AG04449 (cell line): ENCODE data around the gene SCGB2B2.
"Not testable (repeated sequence)": the region's sequence is repeated elsewhere in the genome, so short reads cannot be mapped to it uniquely, and the experiment has no call there.

ENCODE experiments used
- CTCF ChIA-PET: fragments of 350-600 bp; formaldehyde crosslinking; extraction: SDS; loops from one replicate; lab custom pipeline; 2021; ENCODE audit warnings: antibody characterized with exemption; lab: Yijun Ruan, JAX
- POLR2A ChIA-PET: fragments of 400-600, 350-600 bp; formaldehyde crosslinking; extraction: SDS; loops from one replicate; lab custom pipeline; 2020; ENCODE audit warnings: antibody characterized with exemption, inconsistent platforms; lab: Yijun Ruan, JAX
- DNase-seq: peaks from one replicate; pipeline ENCODE4 v3.0.0-alpha.2; 2010; ENCODE audit warnings: low read depth, low spot score
- H3K4me3 ChIP-seq: 2 replicates; pipeline ENCODE4 v1.5.1; 2011; ENCODE audit warnings: low read depth, mild to moderate bottlenecking, control low read depth, low read length
- TF ChIP-seq, protein P1 (sequence below): IDR thresholded peaks from one replicate; pipeline ENCODE4 v1.5.1; 2011; ENCODE audit warnings: mild to moderate bottlenecking, moderate library complexity, low read length, control low read depth, inconsistent platforms; ENCODE audit not compliant: insufficient read depth; ENCODE audit errors: missing control alignments

Gene SCGB2B2

DNA sequence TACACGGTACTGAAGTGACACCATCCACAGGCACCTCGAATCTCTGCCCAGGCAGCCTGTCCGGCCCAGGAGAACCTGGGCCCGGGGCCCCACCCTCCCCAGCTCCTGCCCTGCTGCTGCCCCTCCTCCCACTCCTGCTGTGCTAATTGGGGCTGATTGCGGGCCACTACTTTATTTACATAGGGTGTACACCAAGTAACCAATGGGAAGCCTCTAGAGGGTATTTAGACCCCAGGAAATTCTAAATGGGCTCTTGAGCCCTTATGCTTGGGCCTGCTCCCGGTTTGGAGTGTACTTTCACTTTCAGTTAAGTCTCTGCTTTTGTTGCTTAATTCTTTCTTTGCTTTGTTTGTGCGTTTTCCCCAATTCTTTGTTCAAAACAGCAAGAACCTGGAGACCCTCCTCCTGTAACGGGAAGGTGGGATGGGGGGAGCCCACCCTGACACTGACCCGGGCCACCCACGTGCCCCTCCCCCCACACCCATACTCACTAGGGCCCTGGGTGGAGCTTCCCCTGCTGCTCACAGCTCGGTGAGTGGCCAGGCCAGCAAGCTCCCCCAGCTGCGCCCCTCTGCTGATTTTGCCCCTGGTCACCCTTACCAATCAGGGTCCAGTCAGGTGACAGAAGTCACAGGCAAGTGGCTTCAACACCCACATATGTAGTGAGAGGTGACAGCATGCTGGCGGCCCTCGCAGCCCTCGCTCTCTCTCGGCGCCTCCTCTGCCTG is 9.4 kb downstream of the SCGB2B2 start:
- no peak for DNase-seq
- CTCF ChIA-PET = no interaction called here

DNA sequence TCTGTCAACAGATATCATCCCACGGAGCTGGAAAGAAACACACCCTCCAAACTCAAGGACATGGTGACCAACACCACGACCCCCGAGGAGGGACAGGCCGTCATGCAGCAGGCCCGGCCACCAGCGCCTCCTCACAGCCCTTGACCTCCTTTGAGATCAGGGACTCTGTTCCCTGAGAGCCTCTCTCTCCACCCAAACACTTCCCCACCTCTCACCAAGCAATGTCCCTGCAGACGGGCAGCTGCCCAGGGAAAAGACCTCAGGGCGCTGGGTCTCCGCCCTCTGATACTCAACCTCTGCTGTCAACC is 10.0 kb downstream of the SCGB2B2 start:
- no peak overlapping the region for H3K4me3 ChIP-seq
- TF ChIP-seq, protein P1, sequence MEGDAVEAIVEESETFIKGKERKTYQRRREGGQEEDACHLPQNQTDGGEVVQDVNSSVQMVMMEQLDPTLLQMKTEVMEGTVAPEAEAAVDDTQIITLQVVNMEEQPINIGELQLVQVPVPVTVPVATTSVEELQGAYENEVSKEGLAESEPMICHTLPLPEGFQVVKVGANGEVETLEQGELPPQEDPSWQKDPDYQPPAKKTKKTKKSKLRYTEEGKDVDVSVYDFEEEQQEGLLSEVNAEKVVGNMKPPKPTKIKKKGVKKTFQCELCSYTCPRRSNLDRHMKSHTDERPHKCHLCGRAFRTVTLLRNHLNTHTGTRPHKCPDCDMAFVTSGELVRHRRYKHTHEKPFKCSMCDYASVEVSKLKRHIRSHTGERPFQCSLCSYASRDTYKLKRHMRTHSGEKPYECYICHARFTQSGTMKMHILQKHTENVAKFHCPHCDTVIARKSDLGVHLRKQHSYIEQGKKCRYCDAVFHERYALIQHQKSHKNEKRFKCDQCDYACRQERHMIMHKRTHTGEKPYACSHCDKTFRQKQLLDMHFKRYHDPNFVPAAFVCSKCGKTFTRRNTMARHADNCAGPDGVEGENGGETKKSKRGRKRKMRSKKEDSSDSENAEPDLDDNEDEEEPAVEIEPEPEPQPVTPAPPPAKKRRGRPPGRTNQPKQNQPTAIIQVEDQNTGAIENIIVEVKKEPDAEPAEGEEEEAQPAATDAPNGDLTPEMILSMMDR = no peak
- ChIA-PET POLR2A (no interaction called here), CTCF (no interaction called here)
- DNase-seq = no peak

More for the DNA sequence above, 9.4 kb downstream of the SCGB2B2 start:
- TF ChIP-seq, protein P1 = no peak
- POLR2A ChIA-PET = no interaction called here
- H3K4me3 ChIP-seq = peak overlapping the region; percentile 36

DNA sequence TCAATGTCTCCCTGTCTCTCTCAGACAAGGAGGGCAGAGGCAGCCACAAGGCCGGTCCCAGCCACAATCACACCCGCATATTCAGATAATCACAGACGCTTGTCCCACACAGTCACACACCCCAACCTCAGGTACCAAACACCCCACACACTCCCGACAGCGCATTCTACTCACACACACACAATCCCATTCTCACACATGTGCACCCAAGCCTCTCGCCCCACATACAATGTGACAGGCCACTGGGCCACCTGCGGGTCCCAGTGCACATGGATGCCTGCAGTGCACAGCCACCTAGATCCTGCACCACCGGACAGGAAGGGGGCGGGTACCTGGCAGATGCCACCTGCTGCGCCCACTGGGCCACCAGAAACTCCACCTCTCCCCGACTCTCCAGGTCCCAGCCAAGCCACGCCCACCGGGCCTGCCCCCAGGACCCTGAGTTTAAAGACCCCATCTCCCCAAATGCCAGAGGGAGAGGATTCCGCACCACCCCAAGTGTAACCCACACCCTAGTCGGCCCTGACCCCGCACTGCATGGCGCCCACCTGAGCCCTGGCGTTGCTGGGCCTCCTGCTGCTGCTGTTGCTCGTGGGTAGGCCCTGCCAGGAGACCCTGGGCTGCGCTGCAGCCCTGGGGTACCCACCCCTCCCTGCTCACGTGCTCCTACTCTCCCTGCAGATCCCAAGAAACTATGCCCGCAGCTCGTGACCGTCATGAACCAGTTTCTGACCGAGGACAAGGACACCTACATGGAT is 10.6 kb downstream of the SCGB2B2 start:
- TF ChIP-seq, protein P1 = no peak
- ChIA-PET POLR2A (no interaction called here), CTCF (no interaction called here)
- no peak overlapping the region for H3K4me3 ChIP-seq
- DNase-seq = no peak

DNA sequence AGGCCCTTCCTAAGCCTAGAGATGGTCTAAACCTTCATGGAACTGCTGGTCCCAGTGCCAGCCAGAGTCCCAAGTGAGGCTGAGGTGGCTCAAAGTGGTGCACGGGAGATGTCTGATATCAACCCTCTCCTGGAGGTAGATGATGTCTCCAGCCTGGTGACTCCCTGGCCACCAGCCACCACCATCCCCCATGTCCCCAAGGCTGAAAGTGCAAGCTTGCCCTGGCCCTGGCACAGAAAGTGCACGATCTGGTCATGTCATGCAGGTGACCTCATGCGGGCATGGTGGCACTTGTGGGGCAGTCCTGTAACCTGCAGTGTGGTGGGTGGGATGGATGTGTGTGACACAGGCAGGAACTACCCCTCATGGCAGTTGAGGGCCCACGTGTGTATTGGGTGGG is 11.7 kb downstream of the SCGB2B2 start:
- DNase-seq, CTCF ChIA-PET, POLR2A ChIA-PET, H3K4me3 ChIP-seq: not testable (repeated sequence)

DNA sequence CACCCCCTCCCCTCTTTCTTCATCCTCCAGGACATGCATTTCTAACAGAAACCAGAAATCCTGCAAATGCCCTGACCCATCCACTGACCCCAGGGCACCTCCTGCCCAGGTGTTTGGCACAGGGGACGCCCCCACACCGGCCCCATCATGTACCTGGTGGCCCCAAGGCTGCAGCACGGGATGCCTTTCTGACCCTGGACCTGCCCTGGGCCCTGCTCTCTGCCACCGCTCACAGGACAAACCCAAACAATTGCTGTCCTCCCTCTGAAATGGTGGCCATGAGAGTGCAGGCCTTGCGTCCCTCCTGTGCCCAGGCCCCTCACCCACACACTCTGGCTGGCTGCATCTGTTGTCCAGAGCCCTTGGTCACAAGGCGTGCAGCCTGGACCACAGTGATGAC is 12.1 kb downstream of the SCGB2B2 start:
- TF ChIP-seq, protein P1 = no peak
- CTCF ChIA-PET = no interaction called here
- no peak for DNase-seq

DNA sequence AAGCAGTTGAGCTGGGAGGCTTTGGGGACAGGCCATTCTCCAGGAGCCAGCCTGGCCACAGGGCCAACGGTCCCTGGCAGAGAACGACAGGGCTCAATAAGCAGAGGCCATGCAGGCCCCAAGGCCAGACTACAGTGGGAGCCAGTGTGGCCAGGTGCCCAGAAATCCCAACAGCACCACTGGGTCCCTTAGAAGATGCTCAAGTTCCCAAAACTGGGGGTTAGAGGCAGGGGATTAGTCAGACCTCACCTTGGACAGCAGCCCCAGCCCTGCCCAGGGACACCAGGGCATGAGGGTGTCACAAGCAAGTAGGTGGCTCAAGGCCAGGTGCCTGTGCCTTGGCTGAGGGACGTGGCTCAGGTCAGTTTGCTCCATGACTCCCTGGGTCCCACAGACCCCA is 12.8 kb downstream of the SCGB2B2 start:
- no peak overlapping the region for H3K4me3 ChIP-seq
- TF ChIP-seq, protein P1 = no peak
- ChIA-PET POLR2A (interaction anchor here (1.0 kb wide), 1 partner anchor 13 kb away, joined by 3 read pairs; the partner anchor contains the start of genes SCGB2B2 and ZNF302), CTCF (no interaction called here)
- no peak for DNase-seq

More for the DNA sequence above, 12.1 kb downstream of the SCGB2B2 start:
- no peak overlapping the region for H3K4me3 ChIP-seq
- POLR2A ChIA-PET = no interaction called here
